Glomerular endothelial cell (primary cell): Measurements from ENCODE around the gene ZNF593OS. TPM values are rescaled to one million over a fixed set of nuclear protein-coding genes. Genes with fewer than 3 reads are reported as not detected.

Source experiments
- DNase-seq: peaks from one replicate; pipeline ENCODE4 v3.0.0-alpha.2; 2011; ENCODE audit warnings: low read depth, low spot score; ENCODE audit errors: extremely low read depth
- total RNA-seq: library from RNA; depleted of rRNA; stranded (reverse); fragments of >200 nt; gene quantifications from 2 replicates; pipeline ENCODE4 v1.2.3, GENCODE V29; 2015

Gene ZNF593OS
- not detected in 2 replicates for total RNA-seq

- no peak for DNase-seq
Observed at GRCh38 chr1:26171084-26172072, at the start of gene ZNF593OS. Gene ZNF593OS (minus strand): TSS chr1:26171832. CDS start chr1:26171661, 171 bp downstream.

- DNase-seq: no peak
Observed at GRCh38 chr1:26221094-26221493, 49.5 kb upstream of the ZNF593OS start.

DNA sequence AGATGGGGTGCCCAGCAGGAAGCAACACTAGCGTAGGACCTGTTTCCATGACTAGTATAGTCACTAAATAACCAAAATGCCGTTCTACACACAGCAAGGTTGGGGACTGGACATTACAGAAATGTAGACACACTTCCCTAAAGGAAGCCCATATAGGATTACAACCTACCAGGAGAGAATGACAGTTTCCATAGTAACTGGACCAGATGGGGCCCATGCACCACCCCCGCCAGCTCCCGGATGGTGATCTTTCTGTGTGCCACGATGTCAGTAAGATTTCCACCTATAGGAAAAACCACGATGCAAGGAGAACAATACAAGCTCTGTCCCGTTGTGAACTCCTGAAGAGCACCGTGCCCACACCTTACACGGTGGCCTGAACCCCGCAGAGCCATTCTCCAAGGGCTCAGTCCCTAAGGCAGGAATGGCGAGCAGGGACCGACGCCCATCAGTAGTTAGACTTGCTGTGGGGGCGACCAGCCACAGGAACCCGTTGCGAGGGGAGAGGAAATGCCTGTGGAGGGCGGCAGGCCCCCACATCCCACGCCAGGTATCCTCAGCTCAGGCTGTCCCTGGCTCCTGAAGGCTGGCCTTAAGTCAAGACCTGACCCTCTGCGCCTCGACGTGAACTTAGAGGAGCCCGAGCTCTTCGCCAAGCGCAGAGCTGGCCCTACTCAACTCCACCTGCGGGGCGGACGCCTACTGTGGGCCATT, 48.7 kb upstream of the ZNF593OS start:
- no peak for DNase-seq

DNA sequence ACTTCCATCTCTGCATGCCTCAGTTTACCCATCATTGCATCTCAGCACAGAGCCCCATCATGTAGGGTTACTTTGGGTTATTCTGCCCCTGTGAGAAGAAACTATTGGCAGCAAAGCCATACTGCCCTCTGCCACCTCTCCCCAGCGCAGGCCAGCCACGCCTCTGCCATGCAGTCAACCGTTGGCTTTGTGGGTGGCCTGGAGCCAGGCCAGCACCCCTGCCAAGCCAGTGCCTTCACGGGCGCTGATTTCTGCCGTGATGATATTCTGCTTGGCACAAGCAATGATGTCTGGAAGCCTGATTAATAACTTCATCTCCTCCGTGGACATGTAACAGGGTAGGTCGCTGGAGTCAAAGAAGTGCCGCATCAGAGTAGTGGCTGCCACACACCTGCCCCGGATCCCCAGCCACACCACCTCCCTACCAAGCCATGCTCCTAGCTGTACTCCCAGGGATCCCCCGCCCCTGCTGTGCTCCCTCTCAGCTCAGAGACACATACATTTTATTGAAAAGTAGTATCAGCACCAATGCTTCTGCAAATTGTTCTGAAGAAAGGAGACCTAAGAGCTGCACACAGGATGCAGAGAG, 47.4 kb upstream of the ZNF593OS start:
- DNase-seq: no peak

DNA sequence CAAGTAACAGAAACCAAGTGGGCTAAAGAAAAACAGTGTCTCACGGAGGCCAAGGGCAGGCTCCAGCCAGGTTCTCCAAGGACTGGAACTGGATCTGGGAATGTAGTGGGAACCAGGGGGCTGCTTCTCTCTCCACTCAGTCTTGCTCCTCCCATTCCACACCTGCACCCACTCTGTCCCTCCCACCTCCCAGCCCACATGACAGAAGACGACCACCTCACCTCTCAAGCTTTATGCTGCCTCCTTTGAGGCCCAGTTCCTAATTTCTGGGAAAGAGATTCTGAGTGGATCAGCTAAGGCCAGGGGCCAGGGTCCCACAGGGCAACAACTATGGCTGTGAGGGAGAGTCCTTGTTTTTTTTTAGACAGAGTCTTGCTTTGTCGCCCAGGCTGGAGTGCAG, 43.6 kb upstream of the ZNF593OS start:
- no peak for DNase-seq

DNA sequence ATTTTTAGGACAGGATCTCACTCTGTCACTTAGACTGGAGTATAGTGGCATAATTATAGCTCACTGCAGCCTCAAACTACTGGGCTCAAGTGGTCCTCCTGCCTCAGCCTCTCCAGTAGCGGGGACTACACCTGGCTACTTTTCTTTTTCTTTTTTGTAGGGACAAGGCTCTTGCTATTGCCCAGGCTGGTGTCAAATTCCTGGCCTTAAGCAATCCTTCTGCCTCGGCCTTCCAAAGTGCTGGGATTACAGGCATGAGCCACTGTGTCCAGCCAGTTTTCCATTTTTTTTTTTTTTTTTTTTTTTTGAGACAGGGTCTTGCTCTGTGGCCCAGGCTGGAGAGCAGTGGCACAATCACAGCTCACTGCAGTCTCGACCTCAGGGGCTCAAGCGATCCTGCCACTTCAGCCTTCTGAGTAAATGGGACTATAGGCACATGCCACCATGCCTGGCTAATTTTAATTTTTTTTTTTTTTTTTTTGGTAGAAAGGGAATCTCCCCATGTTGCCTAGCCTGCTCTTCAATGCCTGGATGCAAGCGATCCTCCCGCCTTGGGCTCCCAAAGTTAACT, 41.8 kb upstream of the ZNF593OS start:
- DNase-seq: no peak

GRCh38 chr1:26212726-26213125, 41.1 kb upstream of the ZNF593OS start:
- no peak for DNase-seq

DNA sequence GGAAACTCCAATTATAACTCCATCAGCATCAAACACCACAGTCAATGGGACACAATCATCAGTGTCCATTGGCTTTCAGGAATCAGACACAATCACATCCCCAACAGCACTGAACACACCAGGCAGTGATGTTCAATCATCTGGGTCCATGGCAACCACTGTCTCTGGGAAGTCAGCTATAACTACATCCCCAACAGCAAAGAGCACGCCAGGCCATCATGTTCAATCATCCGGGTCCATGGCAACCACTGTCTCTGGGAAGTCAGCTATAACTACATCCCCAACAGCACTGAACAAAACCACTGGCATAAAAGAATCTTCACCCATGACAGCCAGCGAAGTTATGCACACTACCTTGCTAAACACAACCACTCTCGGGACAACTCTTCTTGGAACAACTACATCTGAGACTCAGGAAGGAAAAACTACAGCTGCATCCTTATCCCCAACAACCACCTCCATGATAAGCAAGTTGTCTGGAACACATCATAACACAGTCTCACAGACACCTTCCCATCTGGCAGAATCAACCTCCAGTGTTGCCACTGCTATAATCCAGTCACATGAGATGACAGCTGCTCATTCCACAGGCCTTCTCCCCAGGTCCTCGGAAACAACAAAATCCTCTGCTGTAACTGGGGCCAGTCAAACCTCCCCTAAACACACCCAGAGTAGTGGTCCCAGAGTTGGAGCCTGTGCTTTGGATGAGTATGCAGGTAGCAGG, 38.7 kb upstream of the ZNF593OS start:
- no peak for DNase-seq

GRCh38 chr1:26203642-26204318, 32.1 kb upstream of the ZNF593OS start:
- DNase-seq: no peak

DNA sequence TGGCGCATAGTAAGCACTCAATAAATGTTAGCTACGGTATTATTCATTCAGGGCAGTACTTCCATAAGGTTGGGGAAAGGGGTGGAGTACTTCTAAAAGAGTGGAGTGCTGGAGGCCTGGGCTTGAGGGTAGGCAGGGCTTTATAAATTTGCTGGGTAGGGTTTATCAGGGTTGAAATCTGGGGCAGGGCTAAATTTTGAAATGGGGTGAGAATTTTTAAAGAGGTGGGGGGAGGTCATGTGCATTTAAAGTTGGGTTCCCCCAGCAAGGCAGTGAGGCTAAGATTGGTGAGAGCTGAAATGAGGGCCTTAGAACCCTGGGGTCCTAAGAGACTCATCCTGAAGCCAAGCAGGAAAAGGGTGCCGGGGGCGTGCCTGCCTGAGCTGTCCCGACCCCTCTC, 28.8 kb upstream of the ZNF593OS start:
- no peak for DNase-seq

GRCh38 chr1:26197813-26198212, 26.2 kb upstream of the ZNF593OS start:
- no peak for DNase-seq

DNA sequence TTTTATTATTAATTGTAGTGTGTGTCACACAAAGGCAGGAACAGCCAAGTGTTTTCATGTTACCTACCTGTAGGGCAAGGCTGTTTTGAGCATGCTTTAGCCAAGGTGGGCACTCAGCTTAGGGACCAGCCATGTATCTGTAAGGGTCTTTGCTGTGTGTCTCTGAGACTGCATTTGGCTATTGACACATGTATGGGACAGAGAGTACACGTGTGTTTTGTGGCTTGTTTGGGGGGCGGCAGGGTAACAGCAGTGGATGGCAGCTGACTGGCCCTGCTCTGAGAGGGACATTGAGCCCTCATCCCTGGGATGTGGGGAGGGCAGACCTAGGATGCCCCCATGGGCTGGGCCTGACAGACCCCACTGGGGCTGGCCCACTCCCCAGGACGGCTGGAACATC, 25.7 kb upstream of the ZNF593OS start:
- DNase-seq: no peak

- DNase-seq: no peak
Observed at GRCh38 chr1:26195805-26196204, 24.2 kb upstream of the ZNF593OS start.

DNA sequence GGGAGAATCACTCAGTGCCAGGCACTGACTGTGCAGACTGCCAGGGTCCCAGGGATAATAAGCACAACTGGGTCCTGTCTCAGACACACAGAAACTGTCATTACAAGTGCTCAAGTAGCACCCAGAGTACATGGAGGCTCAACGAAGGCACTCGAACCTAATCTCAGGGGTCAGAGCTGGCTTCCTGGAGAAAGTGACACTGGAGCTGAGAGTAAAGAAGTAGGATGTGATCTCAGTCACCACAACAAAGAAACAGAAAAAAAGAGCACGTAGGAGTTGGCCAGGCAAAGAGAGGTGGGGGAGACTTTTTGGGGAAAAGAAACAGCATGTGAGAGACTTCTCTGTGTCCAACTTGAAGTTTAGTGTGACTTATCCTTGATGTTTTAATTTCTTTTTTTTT, 20.1 kb upstream of the ZNF593OS start:
- DNase-seq: no peak

- no peak for DNase-seq
Observed at GRCh38 chr1:26190373-26190987, 18.8 kb upstream of the ZNF593OS start, which contains the start of gene CATSPER4. Gene CATSPER4 (plus strand): TSS chr1:26190602. CDS start chr1:26190628, 26 bp downstream.

DNA sequence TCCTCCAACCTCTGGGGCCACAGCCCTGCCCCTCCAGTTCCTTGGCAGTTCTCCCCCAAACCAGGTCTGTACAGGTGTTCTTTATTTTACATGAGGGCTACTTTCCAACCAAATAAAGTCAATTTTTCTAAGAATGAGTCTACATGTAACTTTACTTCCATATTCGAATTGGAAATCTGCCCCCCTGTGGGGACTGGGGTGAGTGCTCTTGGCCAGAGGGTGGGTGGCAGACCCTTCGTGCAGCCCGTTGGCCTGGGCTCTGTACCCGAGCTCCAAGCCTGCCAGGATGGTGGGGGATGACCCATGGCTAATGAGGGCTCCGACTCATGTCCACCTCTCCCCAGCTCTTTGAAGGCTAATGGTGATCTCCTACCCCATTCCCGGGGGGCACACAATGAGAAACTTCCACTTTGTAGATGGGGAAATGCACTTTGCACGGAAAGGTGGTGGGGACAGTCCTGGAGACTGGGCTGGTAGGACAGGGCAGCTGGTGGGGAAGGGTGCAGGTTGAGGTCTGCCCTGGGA, 18.2 kb upstream of the ZNF593OS start:
- DNase-seq: no peak

DNA sequence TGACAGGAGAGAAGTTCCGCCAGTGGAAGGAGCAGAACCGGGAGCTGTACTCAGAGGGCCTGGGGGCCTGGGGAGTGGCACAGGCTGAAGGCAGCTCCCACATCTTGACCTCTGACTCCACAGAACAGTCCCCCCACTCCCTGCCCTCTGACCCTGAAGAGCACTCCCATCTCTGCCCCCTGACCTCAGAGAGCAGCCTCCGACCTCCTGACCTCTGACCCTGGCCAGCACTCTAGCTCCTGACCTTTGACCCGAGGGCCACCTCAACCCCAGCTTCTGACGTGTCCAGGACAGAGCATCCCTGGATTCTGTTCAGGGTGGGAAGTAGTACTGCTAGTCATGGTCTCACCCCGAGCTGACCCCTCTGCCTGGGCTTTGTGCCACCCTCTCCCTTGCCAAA, 17.7 kb upstream of the ZNF593OS start:
- DNase-seq: no peak

DNA sequence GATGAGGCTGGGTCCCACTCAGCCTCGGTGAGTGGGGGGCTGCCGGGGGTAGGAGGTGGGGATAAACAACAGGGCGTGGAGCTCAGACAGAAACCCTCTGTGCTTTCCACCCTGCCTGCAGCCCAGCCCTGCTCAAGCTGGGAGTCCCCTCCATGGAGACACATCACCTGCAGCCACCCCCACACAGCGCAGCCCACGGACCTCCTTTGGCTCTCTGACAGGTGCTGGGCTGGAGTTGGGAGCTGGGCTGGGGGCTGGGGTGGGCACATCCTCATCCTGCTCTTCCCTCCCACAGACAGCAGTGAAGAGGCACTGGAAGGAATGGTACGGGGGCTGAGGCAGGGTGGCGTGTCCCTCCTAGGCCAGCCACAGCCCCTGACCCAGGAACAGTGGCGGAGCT, 16.8 kb upstream of the ZNF593OS start:
- DNase-seq: no peak

DNA sequence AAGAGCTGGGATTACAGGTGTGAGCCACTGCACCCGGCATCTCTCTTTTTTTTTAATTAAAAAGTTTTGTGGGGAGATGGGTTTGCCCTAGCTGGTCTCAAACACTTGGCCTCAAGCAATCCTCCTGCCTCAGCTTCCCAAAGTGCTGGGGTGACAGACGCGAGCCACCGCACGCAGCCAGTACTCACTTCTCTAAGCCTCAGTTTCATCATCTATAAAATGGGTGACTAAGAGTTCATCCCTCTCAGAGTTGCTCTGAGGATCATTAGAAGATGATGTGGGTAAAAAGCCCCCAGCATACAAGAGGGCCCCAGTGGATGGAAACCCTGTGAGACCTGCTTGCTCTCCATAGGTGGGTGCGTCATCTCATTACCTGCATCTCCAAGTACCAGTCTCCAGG, 16.2 kb upstream of the ZNF593OS start:
- DNase-seq: no peak
